ENCODE measurements around the gene ARHGEF18. TPM values are rescaled to one million over a fixed set of nuclear protein-coding genes. Genes with fewer than 3 reads are reported as not detected.
"Not testable (repeated sequence)": the region's sequence is repeated elsewhere in the genome, so short reads cannot be mapped to it uniquely, and the experiment has no call there.

ARHGEF18 gene
- total RNA-seq, 3 donors from 2014 or later, result 67.8 to 86.8 (median 81.2) TPM

GRCh38 chr19:7340959-7341837, 7.5 kb upstream of the ARHGEF18 start:
- H3K4me1 ChIP-seq (ENCODE audit: low read depth), result peaks cover 12% of the 10 kb centered on the region
- H3K4me3 ChIP-seq, result no peak overlapping the region
- H3K9me3 ChIP-seq, result no peaks in the 10 kb centered on the region
- intact Hi-C loops (cut with DNase I, micrococcal nuclease), result loop anchor here (2.0 to 10.0 kb wide), 3 partner anchors 196 to 239 kb away; no protein-coding TSS in a partner anchor
- DNase-seq (peak; percentile 84 to 92 (median 91)), ATAC-seq (peak; percentile 65)
- TF ChIP-seq, protein P1, sequence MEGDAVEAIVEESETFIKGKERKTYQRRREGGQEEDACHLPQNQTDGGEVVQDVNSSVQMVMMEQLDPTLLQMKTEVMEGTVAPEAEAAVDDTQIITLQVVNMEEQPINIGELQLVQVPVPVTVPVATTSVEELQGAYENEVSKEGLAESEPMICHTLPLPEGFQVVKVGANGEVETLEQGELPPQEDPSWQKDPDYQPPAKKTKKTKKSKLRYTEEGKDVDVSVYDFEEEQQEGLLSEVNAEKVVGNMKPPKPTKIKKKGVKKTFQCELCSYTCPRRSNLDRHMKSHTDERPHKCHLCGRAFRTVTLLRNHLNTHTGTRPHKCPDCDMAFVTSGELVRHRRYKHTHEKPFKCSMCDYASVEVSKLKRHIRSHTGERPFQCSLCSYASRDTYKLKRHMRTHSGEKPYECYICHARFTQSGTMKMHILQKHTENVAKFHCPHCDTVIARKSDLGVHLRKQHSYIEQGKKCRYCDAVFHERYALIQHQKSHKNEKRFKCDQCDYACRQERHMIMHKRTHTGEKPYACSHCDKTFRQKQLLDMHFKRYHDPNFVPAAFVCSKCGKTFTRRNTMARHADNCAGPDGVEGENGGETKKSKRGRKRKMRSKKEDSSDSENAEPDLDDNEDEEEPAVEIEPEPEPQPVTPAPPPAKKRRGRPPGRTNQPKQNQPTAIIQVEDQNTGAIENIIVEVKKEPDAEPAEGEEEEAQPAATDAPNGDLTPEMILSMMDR (IDR thresholded peaks at IDR 0.05), result peak; percentile 91
- H3K36me3 ChIP-seq (ENCODE audit: low read depth), result no peaks in the 10 kb centered on the region

GRCh38 chr19:7342143-7342542, 6.6 kb upstream of the ARHGEF18 start:
- H3K4me3 ChIP-seq, result no peak overlapping the region
- no peak for DNase-seq
- no peak for ATAC-seq
- intact Hi-C loops (cut with DNase I, micrococcal nuclease), result loop anchor here in 1 of 2 donors (5.0 to 10.0 kb wide), 2 partner anchors 197 to 240 kb away; no protein-coding TSS in a partner anchor
- TF ChIP-seq, protein P1 (IDR thresholded peaks at IDR 0.05), result no peak
- H3K9me3 ChIP-seq, result no peaks in the 10 kb centered on the region
- H3K4me1 ChIP-seq (ENCODE audit: low read depth), result peaks cover 12% of the 10 kb centered on the region
- H3K36me3 ChIP-seq (ENCODE audit: low read depth), result no peaks in the 10 kb centered on the region

GRCh38 chr19:7346488-7346971, 2.2 kb upstream of the ARHGEF18 start:
- DNase-seq, result no peak
- Histone ChIP-seq H3K36me3 (ENCODE audit: low read depth) (no peaks in the 10 kb centered on the region), H3K4me3 (no peak overlapping the region), H3K4me1 (ENCODE audit: low read depth) (peaks cover 12% of the 10 kb centered on the region), H3K9me3 (no peaks in the 10 kb centered on the region)
- intact Hi-C loops (cut with DNase I, micrococcal nuclease), result loop anchor here in 1 of 2 donors (10.0 kb wide), 1 partner anchor 202 kb away; no protein-coding TSS in a partner anchor
- no peak for ATAC-seq
- TF ChIP-seq, protein P1 (IDR thresholded peaks at IDR 0.05), result no peak

DNA sequence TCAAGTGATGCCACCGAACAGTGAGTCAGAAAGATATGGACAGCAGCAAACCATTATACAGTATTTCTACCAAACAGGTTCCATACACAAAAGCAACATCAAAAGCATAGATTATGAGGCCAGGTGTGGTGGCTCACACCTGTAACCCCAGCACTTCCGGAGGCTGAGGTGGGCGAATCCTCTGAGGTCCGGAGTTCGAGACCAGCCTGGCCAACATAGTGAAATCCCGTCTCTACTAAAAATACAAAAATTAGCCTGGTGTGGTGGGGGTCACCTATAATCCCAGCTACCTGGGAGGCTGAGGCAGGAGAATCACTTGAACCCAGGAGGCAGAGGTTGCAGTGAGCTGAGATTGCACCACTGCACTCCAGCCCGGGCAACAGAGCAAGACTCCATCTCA, 1.7 kb upstream of the ARHGEF18 start:
- not testable (repeated sequence) for H3K36me3 ChIP-seq (ENCODE audit: low read depth); H3K4me3 ChIP-seq; H3K9me3 ChIP-seq; ATAC-seq; DNase-seq
- intact Hi-C loops (cut with DNase I, micrococcal nuclease), result loop anchor here in 1 of 2 donors (10.0 kb wide), 1 partner anchor 202 kb away; no protein-coding TSS in a partner anchor
- H3K4me1 ChIP-seq (ENCODE audit: low read depth), result peaks cover 12% of the 10 kb centered on the region

- TF ChIP-seq, protein P1 (IDR thresholded peaks at IDR 0.05), result no peak
- Histone ChIP-seq H3K9me3 (peaks cover 7% of the 10 kb centered on the region), H3K36me3 (ENCODE audit: low read depth) (no peaks in the 10 kb centered on the region), H3K4me1 (ENCODE audit: low read depth) (peaks cover 12% of the 10 kb centered on the region), H3K4me3 (no peak overlapping the region)
- DNase-seq, result no peak
- intact Hi-C loops (cut with DNase I, micrococcal nuclease), result loop anchor here in 1 of 2 donors (10.0 kb wide), 1 partner anchor 204 kb away; no protein-coding TSS in a partner anchor
- no peak for ATAC-seq
These were observed 474 bp downstream of the ARHGEF18 start for GRCh38 chr19:7349231-7349591.

Measured in mucosa of descending colon (tissue), 3 donors.